GM18858 (cell line): ENCODE results near the gene EPHA2.

Source experiments
- ATAC-seq: cut with Tn5 transposase; IDR thresholded peaks from one replicate; pipeline ENCODE4 v1.9.1; 2021; ENCODE audit not compliant: unreplicated experiment

EPHA2 gene

DNA sequence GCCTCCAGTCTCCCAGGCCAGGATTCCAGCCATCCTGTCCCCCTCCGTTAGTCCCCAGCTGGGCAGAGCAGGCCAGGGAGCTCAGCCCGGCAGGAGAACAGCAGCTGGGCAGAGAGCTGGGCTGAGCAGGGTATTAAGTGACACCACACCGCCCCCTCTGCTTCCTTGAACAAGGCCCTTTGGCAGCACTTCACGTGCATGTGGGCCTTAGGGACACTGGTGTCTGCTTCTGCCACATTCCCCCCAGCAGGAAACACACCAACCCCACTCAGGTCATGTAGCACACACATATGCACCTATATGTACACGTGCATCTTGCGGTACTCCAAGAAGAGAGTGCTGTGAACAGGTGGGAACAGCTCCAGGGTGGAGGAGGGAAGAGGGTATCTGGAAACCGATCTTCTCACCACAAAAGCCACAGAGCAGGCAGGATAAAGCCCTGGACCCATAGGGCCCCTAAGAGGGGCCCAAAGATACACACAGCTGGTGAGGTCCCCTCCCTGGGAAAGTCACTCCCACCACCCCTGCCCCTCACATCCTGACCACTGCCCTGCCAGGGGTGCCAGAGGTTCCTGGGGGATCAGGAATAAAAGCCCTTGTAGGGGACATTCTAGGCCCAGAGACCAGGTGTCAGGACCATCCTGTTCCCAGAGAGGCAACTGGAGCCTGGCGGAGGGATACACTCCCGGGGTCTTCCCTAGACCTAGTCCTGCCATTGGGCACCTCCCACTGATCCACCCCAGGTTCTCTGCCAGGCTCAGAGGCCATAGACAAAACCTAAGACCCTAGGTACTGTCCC is 4.5 kb downstream of the EPHA2 start:
- ATAC-seq, result no peak

DNA sequence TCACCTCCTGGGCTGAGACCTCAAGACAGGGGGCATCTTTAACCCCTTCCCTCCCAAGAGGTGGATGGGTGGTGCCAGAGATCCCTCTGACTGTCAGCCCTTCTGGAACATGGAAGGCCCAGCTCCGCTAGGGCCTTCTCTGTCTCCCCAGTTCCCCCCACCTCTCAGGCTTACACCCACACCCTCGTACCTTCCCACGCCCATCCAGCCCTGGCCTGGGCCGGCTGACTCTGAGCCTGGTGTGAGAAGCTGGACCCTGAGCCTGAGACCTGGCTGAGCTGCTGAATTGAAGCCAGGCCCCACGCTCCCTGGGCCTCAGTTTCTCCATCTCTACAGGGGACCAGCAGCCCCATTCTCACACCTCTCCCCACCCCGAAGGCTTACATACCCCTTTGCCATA is 5.4 kb downstream of the EPHA2 start:
- no peak for ATAC-seq

DNA sequence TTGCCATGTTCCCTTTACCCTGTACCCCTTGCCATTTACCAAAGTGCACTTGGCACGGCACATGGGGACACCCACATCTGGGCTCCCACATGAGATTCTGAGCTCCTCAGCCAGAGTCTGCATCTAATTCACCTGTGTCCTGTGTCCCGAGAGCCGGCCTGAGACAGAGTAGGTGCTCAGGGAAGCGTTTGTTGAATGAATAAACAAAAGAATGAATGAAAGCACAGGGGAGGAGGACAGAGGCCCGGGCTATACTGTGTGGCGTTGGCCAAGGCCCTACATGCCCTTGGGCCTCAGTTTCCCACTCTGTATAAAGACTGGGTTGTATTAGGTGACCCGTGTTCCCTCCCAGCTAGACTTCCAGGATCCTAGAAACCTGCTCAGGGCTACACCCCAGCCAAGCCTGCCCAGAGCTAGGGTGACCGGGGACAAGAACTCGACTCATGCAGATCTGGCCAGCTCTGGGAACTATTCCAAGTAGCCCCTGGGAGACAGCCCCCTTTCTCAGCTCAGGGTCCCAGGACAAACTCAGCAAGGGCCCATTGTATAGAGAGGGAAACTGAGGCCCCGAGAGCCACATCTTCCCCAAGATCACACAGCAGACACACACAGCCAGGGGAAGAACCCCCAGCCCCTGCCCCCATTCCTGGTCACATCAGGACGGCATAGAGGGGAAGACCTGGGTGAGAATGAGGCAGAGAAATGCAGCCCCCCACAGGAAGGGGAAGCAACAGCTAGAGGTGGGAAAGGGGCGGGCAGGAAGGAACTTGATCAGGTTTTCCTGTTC is 6.0 kb downstream of the EPHA2 start:
- no peak for ATAC-seq

DNA sequence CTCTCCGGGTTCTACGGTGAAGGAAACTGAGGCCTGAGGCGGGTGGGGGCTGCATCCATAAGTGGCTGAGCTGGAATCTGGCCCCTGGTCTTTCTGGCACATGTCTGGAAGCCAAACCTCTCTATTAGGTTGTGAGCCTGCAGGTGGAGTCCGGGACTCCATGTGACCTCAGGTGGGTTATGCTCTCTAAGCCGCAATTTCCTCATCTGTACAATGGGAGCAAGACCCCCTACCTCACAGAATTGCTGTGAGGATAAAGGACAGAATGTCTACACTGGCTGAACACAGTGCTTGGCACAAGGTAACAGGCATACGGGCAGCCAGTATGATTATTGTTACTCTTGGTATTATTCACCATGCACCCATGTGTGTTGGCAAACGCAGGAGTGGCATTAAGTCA is 6.7 kb downstream of the EPHA2 start:
- ATAC-seq, result no peak

DNA sequence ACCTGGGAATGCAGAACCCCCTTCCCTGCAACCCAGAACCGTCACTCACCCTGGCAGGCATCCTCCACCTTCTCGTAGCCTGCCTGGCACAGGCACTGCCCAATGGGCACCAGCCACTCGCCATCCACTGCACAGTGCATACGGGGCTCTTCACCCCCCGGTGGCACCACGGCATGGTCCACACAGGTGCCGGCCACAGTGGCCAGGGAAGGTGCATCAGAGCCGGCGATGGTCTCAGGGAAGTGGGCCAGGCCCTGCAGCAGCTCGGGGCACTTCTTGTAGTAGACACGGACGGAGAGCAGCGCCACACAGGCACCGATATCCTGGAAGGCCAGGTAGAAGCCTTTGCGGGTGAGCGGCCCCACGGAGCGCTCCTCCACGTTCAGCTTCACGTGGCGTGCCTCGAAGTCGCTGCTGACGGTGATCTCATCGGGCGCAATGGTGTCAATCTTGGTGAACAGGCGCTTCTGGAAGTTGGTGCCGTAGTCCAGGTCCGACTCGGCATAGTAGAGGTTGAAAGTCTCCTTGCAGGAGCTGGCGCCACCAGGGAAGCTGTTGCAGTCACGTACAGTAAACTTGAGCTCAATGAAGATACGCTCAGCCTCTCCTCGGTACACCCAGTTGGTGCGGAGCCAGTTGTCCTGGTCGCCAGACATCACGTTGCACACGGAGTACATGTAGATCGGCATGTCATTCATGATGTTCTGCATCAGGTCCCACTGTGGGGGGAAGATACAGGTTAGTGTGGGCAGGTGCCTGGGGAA is 7.4 kb downstream of the EPHA2 start:
- no peak for ATAC-seq

DNA sequence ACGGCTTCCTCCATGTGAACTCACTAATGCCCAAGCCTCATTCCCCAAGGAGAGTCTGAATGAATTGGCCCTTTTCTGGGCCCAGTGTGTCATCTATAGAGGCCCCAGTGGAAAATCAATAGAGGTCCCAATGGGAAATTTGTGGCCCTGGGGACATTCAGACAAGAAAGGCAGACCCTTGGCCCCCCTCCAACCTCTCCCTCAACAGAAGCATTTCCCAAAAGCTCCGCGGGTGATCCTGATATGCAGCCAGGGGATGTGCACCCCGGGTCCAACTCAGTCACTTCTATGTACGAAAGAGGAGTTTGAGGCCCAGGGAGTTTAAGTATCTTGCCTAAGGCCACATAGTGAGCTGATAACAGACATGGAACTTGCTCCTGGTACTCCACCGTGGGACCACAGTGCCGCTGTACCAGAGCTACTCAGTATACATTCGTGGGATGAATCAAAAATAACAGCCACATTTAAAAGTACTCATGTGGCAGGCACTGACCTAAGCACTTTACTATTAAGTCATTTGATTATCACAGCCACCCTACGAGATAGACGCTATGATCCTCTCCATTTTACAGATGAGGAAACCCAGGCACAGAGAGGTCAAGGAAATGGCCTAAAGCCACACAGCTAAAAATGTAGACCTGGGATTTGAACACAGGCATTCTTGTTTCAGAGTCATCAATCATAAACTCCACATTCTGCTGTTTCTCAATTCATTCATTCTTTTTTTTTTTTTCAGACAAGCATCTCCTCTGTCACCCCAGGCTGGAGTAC is 8.5 kb downstream of the EPHA2 start:
- ATAC-seq, result no peak

DNA sequence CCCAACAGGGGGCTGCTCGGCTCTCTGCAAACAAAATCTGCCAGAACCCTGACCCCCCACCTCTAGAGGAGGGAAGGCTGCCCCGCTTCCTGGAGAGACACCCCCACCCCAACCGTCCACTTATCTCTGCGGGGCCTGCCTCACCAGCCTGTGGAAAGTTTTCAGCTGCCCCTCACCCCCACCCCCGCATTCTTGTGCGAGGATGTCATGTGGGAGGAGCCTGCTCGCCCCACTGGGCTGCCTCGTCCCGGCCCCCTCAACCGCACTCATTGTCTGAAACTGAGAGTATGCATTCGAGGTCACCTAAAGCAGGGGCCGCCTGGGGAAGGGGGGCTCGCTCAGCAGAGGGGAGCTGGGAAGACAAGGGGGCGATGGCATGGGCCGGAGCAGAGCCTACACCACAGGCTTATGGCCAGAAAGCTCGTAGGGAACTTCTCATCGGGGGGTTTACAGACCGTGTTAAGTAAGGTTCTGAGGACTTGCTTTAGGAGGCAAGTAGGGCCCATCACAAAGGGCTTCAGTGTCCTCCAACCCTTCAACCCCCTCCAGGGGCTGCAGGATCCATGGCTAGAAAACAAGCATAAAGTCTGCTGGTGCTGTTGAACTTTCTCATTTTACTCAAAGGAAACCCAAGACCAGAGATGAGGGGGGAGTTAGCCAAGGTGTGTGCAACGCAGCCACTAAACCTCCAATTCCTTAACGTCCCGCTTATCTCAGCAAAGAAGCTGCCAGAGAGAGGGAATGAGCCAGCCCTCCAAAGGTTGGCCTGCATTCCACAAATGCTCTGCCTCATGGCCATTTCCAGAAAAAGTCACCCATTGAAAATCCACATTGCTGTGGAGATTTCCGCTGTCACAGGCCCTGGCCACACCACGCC is 9.4 kb downstream of the EPHA2 start:
- no peak for ATAC-seq

DNA sequence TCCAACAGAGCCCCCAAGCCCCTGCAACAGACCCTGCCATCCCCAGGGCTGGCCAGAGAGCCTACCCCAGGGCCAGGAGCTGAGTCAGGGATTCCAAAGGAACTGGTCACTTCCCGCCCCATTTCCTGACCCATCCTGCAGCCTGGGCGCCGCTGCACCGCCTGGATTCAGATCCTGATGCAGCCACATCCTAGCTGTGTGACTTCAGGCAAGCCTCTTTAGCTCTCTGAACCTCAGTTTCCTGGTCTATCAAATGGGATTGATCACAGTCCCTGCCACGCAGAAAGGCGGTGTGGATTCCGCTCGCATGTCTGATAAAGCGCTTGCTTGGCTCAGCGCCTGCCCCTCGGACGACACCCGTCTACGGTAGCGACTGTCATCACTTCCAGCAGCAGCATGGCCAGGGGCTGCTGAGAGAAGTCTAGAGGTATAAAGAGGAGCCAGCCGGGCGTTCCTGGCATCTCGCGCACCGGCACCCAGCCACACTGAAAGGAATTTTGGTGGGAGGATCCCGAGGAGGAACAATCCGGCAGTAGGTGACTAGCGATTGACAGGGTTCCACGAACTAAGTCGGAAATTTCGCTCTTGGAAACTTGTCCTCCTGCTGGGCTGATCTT is 10.1 kb downstream of the EPHA2 start:
- no peak for ATAC-seq

DNA sequence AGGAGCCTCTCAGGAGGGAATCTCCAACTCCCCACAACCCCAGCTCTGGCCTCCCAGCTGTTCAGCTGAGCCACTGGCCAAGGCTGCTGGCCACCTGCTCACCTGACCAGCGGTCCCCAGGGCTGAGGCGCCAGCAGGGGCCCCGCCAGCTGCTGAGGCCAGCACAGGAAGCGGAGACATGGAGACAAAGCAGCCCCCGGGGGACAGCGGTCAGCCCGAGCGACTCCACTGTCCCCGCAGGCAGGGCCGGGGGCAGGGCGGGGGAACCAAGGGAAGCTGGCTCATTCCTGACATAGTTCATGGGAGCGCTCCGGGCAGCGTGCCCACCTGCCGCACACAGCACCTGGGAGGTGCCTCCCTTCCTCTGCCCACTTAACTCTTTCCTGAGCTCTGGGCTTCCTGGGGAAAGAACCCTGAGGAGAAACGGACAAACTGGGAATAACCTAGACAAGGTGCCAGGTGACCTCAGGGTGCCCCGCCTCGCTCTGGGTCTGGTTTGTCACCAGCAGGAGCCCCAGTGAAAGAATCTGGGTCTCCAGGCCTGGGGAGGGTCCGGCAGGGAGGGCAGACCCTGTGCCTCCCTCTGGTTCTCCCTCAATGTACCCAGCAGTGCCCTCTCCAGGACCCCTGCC is 10.7 kb downstream of the EPHA2 start:
- no peak for ATAC-seq

DNA sequence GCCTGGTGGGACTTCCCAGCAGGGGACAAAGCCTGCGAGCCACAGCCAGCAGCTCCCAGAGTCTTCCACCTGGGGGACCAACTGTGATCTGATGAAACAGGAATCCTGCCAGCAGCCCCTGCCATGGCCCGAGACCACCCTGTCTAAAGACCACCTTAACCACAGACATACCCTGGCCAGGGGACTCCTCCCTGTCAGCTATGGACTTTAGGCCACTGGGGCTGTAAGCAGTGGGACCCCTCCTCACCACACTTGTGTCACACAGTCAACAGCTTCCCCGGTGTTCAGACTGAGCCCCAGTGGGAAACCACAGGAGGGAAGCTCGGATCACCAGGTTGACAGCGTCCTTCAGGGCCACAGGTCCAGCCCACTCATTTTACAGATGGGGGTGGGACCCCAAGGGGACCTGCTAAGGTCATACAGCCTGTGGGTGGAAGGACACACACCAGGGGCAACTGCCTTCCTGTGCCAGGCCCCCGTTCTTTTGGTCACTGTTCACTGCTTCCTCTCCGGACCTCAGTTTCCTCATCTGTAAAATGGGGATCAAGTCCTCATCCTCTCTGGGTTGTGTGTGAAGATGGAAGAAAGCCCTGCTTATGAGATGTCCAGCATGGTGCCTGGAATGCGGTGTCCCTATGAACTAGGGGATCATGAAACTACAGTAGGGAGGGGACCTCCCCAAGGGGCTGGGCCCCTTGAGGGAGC is 11.4 kb downstream of the EPHA2 start:
- ATAC-seq, result no peak

DNA sequence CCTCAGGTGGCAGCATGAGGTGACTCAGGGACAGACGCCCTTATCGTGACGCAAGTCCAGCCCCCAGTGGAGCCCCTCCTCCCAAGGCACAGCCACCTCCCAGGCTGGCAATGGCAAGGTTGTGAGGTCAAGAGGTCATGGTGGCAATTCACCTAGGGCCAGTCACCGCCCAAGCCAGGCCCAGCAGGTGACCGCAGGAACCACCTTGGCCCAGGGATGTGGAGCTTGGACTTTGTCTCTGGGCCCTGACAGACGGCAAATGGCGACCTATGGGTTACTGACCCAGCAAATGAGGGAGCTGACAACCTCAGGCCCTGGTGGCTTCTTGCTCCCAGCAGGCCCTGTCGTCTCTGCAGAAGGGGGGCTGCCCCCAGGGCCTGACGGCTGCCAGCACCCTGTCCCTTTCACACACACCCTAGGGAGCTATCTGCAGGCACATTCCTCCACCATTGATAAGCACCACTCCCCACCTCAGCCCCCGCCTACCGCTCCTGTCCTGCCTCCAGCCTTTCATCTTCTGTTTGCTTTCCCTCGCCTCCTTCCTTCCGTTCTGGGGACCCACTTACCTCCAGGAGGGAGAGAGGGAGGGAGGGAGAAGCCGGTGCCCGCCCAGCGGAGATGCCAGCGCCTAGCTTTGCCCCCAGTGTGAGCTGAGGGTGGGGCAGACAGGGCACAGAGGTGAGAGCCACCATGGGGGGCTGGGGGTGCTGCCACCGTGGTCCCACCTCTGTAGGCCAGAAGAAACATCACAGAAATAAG is 12.1 kb downstream of the EPHA2 start:
- no peak for ATAC-seq

DNA sequence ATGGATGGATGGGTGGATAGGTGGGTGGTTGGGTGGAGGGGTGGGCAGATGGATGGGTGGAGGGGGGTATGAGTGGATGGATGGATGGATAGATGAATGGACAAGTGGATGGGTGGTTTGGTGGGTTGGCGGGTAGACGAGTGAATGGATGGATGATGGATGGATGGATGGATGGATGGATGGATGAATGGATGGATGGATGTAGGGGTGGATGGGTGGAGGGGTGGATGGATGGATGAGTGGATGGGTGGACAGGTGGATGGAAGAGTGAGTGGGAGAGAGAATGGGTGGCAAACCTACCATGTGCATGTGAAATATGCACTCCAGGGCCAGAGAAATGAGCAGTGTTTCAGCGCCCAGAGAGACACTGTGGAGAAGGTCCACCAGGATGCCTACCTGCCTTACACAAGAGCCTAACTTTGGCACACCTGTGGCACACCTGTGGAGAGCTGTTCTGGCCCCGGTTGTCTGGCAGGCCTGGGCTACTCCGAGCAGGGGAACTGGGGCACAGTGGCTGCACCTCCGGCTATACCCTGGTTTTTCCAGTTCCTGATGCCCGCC is 12.8 kb downstream of the EPHA2 start:
- ATAC-seq, result no peak

DNA sequence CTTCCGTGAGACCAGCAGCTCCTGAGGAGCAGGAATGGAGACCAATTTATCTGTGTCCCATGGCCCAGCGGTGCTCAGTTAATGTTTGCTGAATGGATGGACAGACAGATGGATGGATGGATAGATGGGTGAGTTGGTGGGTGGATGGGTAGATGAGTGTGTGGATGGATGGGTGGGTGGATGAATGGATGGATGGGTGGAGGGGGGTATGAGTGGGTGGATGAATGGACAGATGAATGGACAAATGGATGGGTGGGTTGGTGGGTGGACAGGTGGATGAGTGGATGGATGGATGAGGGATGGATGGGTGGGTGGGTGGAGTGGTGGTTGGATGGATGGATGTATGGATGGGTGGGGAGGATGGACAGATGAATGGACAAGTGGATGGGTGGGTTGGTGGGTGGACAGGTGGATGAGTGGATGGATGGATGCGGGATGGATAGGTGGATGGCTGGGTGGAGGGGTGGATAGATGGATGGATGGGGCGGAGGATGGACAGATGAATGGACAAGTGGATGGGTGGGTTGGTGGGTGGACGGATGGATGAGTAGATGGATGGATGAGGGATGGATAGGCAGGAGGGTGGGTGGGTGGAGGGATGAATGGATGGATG is 13.4 kb downstream of the EPHA2 start:
- no peak for ATAC-seq

DNA sequence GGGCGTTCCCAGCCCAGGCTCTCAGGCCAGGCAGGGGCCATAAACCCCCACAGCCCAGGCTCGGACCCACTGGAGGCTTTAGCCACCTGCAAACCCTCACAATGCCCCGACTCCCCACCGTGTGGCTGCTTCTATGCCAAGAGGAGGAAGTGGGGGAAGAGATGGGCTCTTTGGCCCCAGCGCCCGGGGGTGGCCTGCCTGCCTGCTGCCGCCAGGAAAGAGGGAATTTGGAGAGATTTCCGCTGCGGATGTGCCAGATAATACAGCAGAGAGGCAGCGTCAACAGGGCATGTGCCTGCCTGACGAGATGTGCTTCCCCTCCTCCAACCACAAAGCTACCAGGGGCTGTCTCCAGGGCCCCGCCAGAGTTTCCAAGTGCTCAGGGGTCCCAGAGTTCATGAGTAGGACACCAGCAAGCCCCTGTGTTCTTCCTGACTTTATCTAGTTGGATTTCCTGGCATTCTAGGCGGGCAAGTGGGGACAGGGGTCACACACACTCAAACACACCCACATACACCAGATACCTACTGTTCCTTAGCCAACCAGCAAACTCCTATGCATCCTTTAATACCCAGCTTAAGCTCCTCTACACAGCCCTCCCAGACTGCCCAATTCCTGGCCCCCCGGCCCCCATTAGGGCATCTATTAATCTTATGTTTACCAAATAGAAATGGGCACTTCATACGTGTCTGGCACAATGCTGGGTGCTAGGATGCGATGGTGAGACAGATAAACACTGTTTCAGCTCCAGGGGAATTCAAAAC is 14.1 kb downstream of the EPHA2 start:
- ATAC-seq, result no peak

DNA sequence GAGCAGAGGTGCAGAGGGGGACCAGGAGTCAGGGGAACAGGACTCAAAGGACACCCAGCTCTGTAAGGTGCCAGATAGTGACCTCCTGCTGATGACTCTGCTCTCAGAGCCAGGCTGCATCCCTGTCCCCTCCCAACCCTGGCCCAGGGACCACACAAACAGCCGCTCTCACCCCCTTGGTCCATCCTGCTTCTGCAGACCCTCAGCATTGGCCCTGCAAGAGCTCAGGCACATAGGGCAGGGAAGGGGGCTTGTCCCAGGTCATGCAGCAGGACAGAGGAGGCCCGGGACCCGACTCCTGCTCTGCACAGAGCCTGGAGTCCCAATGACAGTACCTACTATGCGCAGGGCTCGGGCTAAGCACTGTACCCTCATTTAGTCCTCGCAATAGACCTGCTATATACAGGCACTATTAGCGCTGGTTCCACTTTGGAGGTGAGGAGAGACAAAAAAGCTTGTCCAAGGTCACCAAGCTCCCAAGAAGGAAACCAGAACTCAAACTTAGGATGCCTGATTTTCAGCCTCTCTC is 15.7 kb downstream of the EPHA2 start:
- ATAC-seq, result no peak

DNA sequence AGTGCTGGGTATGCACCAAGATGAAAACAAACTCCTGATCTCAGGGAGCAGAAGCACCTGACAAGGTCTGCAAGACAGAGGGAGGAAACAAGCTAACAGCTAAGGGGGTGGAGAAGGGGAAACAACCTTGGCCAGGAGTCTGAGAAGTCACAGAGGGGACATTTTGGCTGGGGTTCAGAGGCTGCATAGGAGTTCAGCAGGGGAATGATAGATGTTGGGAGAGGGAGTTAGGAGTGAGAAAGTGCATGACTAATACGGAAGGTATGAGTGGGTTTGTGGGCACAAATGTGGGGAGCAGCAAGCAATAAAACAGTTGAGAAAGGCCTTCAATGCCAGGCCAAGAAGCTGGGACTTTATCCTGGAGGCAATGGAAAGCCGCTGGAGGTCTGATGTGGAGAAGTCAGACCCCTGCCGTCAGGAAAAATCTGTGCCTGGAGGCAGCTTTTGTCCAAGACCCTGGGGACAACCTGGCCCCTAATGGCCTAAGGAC is 16.4 kb downstream of the EPHA2 start:
- ATAC-seq, result no peak
